HG03060 (cell line): ENCODE data around the gene EDNRA.
A peak's percentile ranks its signal among the peaks of the same experiment; 100 is the strongest.
"Not testable (repeated sequence)": the region's sequence is repeated elsewhere in the genome, so short reads cannot be mapped to it uniquely, and the experiment has no call there.

ENCODE experiments used
- ATAC-seq: cut with Tn5 transposase; IDR thresholded peaks from one replicate; pipeline ENCODE4 v1.9.1; 2021; ENCODE audit warnings: low read depth, moderate number of reproducible peaks; ENCODE audit not compliant: unreplicated experiment

The EDNRA gene

GRCh38 chr4:147480891-147481576 is at the start of gene EDNRA:
TSS of gene EDNRA (plus strand) at chr4:147481097. CDS start at chr4:147485682, 4,585 bp downstream.
- no peak for ATAC-seq

DNA sequence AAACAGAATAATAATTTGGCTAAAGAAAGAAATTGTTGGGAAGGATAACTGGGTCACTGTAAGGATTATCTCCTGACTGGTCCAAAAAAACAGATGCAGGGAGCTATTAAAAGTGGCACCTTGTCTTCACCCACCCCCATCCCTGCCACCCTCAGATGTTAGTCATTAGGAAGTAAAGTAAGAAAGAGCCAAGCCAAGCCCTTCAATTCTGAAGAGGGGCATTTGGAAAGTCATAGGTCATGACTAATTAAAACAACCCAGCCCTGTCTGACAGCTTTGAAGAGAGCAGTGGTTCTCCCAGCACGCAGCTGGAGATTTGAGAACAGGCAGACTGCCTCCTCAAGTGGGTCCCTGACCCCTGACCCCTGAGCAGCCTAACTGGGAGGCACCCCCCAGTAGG is 46.5 kb upstream of the EDNRA start:
- ATAC-seq = not testable (repeated sequence)

- ATAC-seq = no peak
These were observed 40.5 kb upstream of the EDNRA start for GRCh38 chr4:147440442-147440841.

DNA sequence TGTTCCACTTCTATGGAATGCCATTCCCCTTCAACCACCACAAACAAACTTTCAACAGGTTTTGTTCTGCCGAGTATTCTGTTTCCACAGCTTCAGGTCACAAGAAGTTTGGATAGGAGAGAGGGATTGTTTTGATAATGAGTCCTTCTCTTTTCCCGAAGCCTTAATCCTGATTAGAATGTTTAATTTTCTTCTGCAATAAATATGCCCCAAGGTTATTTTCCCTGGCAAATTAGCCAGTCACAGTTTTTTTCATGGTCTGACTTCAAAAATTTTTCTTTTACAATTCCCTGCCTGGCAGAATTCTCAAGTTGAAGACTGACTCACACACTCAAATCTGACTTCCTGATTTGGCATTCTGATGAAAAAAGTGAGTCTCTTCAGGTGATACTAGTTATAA is 33.1 kb upstream of the EDNRA start:
- no peak for ATAC-seq

DNA sequence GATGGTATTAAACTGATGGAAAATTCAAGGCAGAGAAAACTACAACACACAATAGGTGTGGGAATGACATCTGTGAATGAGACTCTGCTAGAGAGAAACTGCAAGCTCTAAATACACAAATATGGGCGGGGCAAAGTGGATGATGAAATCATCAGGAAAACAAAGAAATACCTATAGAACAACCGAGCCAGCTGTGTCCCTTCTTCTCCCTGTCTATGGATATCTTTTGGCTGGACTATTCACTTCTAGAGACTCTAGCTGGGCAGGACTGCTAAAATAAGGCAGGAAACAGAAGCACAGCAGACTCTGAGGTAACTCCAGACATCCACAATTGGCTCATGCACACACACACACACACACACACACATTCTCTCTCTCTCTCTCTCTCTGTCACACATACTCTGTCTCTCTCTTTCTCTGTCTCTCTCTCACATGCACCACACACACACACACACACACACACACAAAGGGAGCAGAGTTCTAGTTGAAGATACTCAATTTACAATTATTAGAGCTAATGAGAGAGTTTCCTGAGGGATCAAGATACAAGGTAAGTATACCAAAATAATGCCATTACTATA is 27.2 kb upstream of the EDNRA start:
- no peak for ATAC-seq

DNA sequence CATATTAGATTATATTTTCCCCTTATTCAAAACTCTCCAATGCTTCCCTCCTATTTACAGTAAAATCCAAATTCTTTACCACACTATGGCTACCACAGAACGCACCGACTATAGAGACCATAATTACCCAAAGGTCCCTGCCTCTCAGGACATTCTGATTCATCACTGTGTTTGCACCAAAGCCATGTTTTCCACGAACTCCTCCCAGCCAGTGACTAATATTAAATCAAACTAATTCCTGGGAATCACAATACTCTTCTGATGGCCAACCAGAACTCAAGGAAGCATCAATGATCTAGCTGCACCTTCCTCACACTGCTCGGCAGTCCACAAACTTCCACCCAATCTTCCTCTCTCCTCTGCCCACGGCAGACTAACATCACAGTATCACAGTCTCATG is 24.2 kb upstream of the EDNRA start:
- ATAC-seq = no peak

DNA sequence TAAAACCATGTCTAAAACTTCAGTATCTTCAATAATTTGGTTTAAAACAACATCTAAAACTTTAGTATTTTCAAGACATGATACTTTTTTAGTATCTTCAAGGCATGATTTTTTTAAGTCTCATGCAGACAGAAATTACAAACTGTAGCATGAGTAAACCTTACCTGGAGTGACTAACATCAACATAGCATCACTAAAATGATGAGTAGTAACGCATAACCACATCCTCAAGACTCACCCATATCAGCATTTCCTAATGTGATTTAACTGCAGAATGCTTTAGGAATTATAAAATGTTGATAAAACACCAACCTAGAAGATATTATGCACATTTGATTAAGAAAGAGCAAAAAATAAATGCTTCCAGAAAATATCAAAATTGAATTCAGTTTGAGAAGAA is 19.7 kb upstream of the EDNRA start:
- no peak for ATAC-seq

DNA sequence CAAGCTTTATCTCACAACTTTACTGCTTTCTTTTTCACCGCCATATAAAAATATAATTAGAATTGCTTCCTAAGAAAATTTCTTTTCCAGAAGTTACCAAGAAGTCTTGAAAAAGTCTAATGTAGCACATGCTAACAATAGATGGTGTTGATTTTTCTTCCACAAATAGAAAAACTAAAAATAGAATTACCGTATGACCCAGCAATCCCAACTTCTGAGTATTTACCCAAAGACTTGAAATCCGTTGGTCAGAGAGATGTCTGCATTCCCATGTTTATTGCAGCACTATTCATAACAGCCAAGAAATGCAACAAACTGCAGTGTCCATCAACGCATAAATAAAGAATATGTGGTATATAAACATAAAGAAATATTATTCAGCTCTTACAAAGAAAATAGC is 17.8 kb upstream of the EDNRA start:
- ATAC-seq = no peak

DNA sequence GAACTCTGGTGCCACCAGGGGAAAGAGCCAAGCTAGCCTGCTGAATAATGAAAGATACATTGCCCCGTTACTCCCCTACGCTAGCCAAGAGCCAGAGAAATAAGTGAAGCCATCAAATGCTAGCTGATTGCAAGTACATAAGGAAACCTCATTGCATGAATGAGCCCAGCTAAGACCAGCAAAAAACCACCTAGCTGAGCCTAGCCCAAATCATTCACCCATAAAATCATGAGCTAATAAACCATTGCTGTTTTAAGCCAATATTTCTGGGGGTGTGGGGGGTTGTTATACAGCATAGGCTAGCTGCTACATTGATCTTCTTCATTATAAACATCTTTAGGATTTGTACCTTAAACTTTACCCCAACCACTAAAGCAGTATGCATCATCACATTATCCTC is 15.4 kb upstream of the EDNRA start:
- ATAC-seq = no peak

GRCh38 chr4:147477439-147477838 is 3.5 kb upstream of the EDNRA start:
- ATAC-seq = peak; percentile 36

- ATAC-seq = no peak
These were observed 1.5 kb upstream of the EDNRA start for GRCh38 chr4:147479376-147479775.

DNA sequence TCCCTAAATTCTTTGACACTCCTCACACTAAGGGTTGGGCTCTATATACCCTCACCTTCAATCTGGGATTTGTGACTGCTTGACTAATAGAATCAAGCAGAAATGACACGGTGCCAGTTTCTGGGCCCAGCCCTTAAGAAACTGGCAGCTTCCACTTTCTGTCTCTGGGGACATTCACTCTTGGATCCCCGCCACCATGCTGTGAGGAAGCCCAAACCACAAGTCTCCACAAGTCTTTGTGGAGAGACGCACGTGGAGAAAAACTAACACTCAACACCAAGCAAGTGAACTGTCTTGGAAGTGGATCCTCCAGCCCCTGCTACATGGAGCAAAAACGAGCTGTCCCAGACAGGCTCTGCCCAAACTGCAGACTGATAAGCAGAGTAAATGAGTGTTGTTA is 1.1 kb upstream of the EDNRA start:
- ATAC-seq = no peak

DNA sequence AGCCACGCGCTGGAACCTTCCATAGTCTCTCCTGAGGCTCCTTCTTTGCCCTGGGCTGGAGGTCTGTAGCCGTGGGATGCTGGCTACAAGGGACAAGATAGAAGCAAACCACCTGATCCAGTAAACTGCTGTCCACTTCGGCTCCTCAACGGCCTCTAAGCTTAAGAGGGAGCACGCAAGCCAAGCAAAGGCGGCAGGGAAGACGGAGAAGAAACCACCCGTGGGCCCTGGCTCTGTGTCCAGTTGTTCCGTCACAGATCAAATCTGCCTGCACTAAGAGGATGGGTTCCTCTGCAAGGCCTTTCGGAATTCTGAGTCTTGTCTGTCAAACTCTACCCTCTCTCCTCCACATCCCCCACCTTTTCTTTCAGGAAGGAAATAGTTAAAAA is 401 bp upstream of the EDNRA start:
- ATAC-seq = no peak

DNA sequence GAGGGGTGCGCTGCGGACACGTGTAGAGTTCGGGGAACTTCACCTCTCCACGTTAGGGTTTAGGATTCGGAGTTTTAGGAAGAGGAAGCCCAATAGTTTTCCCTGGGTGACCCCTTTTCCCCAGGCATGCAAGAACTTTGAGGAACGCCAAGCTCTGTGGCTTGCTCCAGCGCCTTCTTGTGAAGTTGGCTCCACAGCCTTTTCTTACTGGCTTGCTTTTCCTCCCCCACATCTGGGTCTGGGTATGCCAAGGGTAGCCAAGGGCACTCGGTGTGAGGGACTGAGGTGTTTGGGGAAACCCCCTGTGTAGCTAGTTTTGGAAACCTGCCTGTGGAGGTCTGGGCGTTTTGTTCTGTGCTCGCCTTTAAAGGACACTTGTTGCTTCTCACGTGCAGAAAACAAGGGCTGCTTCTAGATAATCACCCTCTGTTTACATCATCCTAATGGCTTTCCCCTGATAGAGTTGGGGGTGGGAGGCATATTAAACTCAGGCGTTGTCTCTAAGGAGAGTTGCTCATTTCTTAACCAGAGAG is 746 bp downstream of the EDNRA start:
- ATAC-seq = no peak

DNA sequence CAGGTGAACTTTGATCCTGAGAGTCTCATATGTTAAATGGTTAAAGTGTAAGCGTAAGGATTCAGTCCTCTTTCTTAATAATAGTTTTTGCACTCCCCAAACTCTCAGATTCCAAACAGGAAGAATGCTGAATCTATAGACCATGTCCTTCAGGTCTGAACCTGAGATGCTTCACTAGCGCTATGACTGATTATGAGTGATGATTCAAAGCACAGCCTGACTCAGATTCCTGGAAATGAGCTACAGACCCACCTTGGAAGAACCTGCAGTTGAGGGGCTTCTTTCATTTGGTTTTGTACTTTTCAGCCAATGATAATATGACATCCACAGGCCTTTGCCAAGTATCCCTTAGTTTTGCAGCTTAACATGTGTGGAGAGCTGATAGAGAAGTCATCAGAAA is 1.4 kb downstream of the EDNRA start:
- no peak for ATAC-seq

- ATAC-seq = no peak
These were observed 4.3 kb downstream of the EDNRA start for GRCh38 chr4:147485167-147485566.

- no peak for ATAC-seq
These were observed 6.7 kb downstream of the EDNRA start for GRCh38 chr4:147487616-147488015.

- no peak for ATAC-seq
These were observed 7.7 kb downstream of the EDNRA start for GRCh38 chr4:147488556-147488955.

GRCh38 chr4:147491086-147491485 is 10.2 kb downstream of the EDNRA start:
- no peak for ATAC-seq

- no peak for ATAC-seq
These were observed 11.4 kb downstream of the EDNRA start for GRCh38 chr4:147492306-147492705.

GRCh38 chr4:147492761-147493160 is 11.9 kb downstream of the EDNRA start:
- ATAC-seq = no peak

- ATAC-seq = no peak
These were observed 12.4 kb downstream of the EDNRA start for GRCh38 chr4:147493307-147493706.
